Vagina (tissue), 2 donors: ENCODE data around the gene HNRNPLL. TPM values are rescaled to one million over a fixed set of nuclear protein-coding genes. Genes with fewer than 3 reads are reported as not detected.

Experiments
- DNase-seq, 2 donors: peaks; one replicate each; pipeline ENCODE4 v3.0.0-alpha.2; 2017; ENCODE audit errors: extremely low spot score in 2 of 2
- H3K27ac ChIP-seq: fragments of 200-600 bp; sonication (generic); one replicate; pipeline ENCODE4 v1.5.1; 2019
- H3K27me3 ChIP-seq: fragments of 200-600 bp; sonication (generic); one replicate; pipeline ENCODE4 v1.5.1; 2019
- H3K36me3 ChIP-seq, 2 donors: fragments of 200-600 bp; sonication (generic); one replicate each; pipeline ENCODE4 v1.5.1; 2017 to 2019
- H3K4me1 ChIP-seq: fragments of 200-600 bp; sonication (generic); one replicate; pipeline ENCODE4 v1.5.1; 2019
- H3K4me3 ChIP-seq, 2 donors: fragments of 200-600 bp; sonication (generic); 1 replicate in 1 of 2; 2 replicates in 1 of 2; pipeline ENCODE4 v1.5.1; 2016 to 2019
- H3K9me3 ChIP-seq: fragments of 200-600 bp; sonication (generic); one replicate; pipeline ENCODE4 v1.5.1; 2019
- POLR2A ChIP-seq, 2 donors: fragments of 450-650 bp; IDR thresholded peaks; one replicate each; pipeline ENCODE4 v1.6.1; 2017; ENCODE audit warnings: antibody characterized with exemption in 2 of 2, mild to moderate bottlenecking in 2 of 2, moderate library complexity in 2 of 2
- POLR2AphosphoS5 ChIP-seq, 2 donors: sonication (generic); formaldehyde crosslinking; IDR thresholded peaks; one replicate each; pipeline ENCODE4 v1.9.0; 2017; ENCODE audit warnings: antibody characterized with exemption in 2 of 2, mild to moderate bottlenecking in 2 of 2, low read depth in 1 of 2; ENCODE audit not compliant: insufficient read depth in 1 of 2
- intact Hi-C: fragments of 100-400 bp; cut with DNase I; formaldehyde crosslinking; loops from one replicate; pipeline ENCODE4 v1.15.1; 2023
- total RNA-seq: library from RNA; depleted of rRNA; stranded (reverse); fragments of >200 nt; gene quantifications from one replicate; pipeline ENCODE4 v1.2.3, GENCODE V29; 2016
- TF ChIP-seq, protein P1 (sequence below), 3 experiments: fragments of 450-650 bp in 2 of 3; fragments of 200-600 bp in 1 of 3; sonication (generic) in 1 of 3; IDR thresholded peaks; one replicate each; pipeline ENCODE4 v1.5.1; 2017 to 2019; ENCODE audit warnings: antibody characterized with exemption in 3 of 3, mild to moderate bottlenecking in 2 of 3, moderate library complexity in 2 of 3

HNRNPLL gene
- total RNA-seq, 1 donor from 2014 or later, result 33.9 TPM

DNA sequence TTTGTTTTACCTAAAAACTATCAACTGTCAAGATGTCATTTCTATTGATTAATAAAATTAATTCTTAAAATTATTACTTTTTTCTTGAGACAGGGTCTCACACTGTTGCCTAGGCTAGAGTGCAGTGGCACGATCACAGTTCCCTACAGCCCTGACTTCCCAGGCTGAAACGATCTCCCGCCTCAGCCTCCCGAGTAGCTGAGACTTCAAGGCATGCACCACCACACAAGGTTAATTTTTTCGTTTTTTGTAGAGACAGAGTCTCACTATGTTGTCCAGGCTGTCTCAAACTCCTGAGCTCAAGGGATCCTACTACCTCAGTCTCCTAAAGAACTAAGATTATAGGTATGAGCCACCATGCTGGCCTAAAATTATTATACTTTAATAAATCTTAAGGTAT is 18.7 kb downstream of the HNRNPLL start:
- no peak overlapping the region for H3K27ac ChIP-seq
- intact Hi-C loops, result loop anchor here (5.0 kb wide), 1 partner anchor 143 kb away; no protein-coding TSS in a partner anchor

DNA sequence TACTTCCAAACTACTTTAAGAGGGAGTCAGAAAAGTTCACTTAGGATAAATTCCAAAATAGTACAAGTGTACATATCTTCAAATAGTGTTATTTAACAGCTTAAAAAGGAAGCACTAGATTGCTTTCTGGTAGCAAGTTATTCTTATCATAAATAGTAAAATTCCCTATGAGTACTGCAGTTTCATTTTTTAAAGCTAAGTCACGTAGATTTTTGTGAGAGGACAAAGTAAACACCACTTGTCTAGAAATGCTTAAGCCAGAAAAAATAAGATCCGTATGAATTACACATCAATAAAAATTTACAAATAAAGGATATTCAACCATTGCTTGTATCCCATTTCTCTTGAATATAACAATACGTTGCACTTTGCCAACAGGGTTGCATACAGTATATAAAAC is 19.2 kb downstream of the HNRNPLL start:
- H3K4me3 ChIP-seq, result no peak overlapping the region
- intact Hi-C loops, result loop anchor here (5.0 kb wide), 1 partner anchor 144 kb away; no protein-coding TSS in a partner anchor
- no peaks in the 10 kb centered on the region for H3K9me3 ChIP-seq
- peaks cover 3 to 11% of the 10 kb centered on the region in 2 donors for H3K36me3 ChIP-seq
- H3K4me1 ChIP-seq, result peaks cover 26% of the 10 kb centered on the region
- no peak overlapping the region for H3K27ac ChIP-seq
- H3K27me3 ChIP-seq, result no peaks in the 10 kb centered on the region
- no peak for DNase-seq
- TF ChIP-seq POLR2AphosphoS5 (IDR thresholded peaks at IDR 0.05; ENCODE audit: insufficient read depth in 1 of 2, low read depth in 1 of 2) (no peak), POLR2A (IDR thresholded peaks at IDR 0.05) (no peak)
- TF ChIP-seq, protein P1, sequence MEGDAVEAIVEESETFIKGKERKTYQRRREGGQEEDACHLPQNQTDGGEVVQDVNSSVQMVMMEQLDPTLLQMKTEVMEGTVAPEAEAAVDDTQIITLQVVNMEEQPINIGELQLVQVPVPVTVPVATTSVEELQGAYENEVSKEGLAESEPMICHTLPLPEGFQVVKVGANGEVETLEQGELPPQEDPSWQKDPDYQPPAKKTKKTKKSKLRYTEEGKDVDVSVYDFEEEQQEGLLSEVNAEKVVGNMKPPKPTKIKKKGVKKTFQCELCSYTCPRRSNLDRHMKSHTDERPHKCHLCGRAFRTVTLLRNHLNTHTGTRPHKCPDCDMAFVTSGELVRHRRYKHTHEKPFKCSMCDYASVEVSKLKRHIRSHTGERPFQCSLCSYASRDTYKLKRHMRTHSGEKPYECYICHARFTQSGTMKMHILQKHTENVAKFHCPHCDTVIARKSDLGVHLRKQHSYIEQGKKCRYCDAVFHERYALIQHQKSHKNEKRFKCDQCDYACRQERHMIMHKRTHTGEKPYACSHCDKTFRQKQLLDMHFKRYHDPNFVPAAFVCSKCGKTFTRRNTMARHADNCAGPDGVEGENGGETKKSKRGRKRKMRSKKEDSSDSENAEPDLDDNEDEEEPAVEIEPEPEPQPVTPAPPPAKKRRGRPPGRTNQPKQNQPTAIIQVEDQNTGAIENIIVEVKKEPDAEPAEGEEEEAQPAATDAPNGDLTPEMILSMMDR (IDR thresholded peaks at IDR 0.05), result no peak

More for the DNA sequence above, 18.7 kb downstream of the HNRNPLL start:
- Histone ChIP-seq H3K4me1 (peaks cover 26% of the 10 kb centered on the region), H3K36me3 (peaks cover 3 to 10% of the 10 kb centered on the region in 2 donors), H3K27me3 (no peaks in the 10 kb centered on the region), H3K9me3 (no peaks in the 10 kb centered on the region), H3K4me3 (no peak overlapping the region)
- DNase-seq, result no peak
- TF ChIP-seq, protein P1 (IDR thresholded peaks at IDR 0.05), result no peak
- TF ChIP-seq POLR2AphosphoS5 (IDR thresholded peaks at IDR 0.05; ENCODE audit: insufficient read depth in 1 of 2, low read depth in 1 of 2), result no peak
- no peak for TF ChIP-seq POLR2A (IDR thresholded peaks at IDR 0.05)

DNA sequence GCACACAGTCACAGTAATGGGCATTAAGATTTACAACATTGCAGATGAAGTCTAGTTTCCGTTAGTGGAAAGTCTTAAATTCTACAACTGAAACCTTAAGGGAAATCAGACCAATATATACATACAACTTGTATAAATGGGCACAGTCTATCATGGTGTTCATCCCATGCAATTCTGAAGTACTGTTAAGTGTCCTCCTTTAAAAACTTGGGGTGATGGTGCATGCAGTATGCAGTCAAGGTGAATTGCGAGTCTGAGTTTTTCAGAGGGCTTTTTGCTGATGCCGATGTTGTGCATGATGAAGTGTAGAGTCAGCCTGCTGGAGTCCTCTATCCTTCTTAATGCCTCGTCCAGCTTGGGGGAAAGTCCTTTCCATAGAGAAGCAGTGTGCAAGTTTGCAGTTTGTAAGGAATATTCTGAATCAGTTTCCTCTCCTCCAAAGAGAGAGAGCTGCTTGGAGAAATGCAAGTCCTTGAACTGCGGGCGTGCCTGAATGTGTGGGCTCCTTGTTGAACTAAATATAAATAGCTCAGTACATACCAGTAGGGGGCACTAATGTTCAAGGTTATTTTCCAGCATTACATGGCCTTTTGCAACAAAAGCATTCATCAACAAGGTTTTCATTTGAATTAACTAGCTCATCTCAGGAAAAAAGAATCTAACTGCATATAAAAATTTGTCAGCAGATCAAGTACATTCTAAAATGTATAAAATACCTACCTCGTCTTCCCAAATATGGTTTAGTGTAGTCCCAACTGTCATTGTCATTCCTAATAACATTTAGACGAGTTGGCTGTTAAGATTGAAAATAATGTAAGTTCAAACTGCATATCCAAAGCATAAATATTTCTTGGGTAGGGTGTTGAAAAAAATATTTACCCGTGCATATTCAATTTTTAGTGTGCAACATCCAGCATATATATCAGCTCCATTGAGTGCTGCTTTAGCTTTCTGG is 21.3 kb downstream of the HNRNPLL start:
- no peak overlapping the region for H3K4me3 ChIP-seq
- no peak for DNase-seq
- peaks cover 3 to 11% of the 10 kb centered on the region in 2 donors for H3K36me3 ChIP-seq
- intact Hi-C loops, result loop anchor here (5.0 kb wide), 1 partner anchor 146 kb away; no protein-coding TSS in a partner anchor
- no peak overlapping the region for H3K27ac ChIP-seq
- TF ChIP-seq POLR2A (IDR thresholded peaks at IDR 0.05), result no peak
- TF ChIP-seq, protein P1 (IDR thresholded peaks at IDR 0.05), result peak; percentile 42 to 73 (median 67)
- peak in 1 of 2 donors; percentile 48 for TF ChIP-seq POLR2AphosphoS5 (IDR thresholded peaks at IDR 0.05; ENCODE audit: insufficient read depth in 1 of 2, low read depth in 1 of 2)
- H3K9me3 ChIP-seq, result no peaks in the 10 kb centered on the region
- no peaks in the 10 kb centered on the region for H3K27me3 ChIP-seq
- peaks cover 9% of the 10 kb centered on the region for H3K4me1 ChIP-seq

DNA sequence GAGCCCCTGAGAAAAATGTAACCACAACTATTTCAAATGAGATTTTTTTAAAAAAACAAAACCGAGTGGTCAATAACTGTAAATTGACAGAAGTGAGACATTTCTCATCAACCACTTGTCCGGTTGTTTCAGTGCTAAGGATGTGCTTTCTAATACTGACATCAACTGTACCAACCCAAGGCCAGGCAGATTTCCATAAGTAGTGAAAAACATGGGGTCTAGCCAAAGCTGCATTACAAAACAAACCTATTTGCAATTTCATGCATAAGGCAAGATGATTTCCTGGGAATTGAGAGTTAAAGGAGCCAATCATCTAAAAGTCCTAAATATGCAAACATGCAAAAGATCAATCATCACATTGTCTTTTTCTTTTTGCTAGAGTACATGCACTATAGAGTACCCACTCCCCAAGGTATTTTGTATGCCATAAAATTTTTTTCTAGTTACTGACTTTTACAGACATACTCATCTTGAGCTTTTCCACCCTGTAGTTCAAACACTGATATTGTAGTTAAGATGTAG is 22.6 kb downstream of the HNRNPLL start:
- H3K27me3 ChIP-seq, result no peaks in the 10 kb centered on the region
- H3K36me3 ChIP-seq, result peaks cover 3 to 11% of the 10 kb centered on the region in 2 donors
- intact Hi-C loops, result loop anchor here (5.0 kb wide), 1 partner anchor 147 kb away; no protein-coding TSS in a partner anchor
- H3K4me1 ChIP-seq, result peaks cover 4% of the 10 kb centered on the region
- no peak overlapping the region for H3K27ac ChIP-seq
- DNase-seq, result no peak
- H3K9me3 ChIP-seq, result no peaks in the 10 kb centered on the region
- H3K4me3 ChIP-seq, result no peak overlapping the region
- TF ChIP-seq POLR2A (IDR thresholded peaks at IDR 0.05) (no peak), POLR2AphosphoS5 (IDR thresholded peaks at IDR 0.05; ENCODE audit: insufficient read depth in 1 of 2, low read depth in 1 of 2) (no peak)
- TF ChIP-seq, protein P1 (IDR thresholded peaks at IDR 0.05), result no peak
